ENCODE measurements around the gene CPNE2.

CPNE2 gene

DNA sequence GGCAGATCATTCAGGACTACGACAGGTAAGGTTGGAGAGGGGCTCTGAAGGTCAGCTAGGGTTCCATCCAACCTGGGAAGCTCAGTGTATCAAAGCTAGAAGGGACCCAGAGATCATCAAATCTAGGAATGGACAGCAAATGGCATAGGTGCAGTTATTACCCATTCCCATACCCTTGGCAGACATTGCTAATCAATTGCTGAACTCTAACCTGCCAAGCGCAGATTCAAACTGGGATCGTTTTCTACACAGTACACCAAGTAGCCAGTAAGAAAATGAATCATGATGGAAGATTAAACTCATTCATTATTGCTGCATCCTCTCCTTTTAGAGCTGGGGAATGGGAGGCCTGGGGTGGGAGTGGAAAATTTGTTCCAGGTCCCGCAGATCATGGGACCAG is 33.6 kb downstream of the CPNE2 start:
- FAIRE-seq: no peak

DNA sequence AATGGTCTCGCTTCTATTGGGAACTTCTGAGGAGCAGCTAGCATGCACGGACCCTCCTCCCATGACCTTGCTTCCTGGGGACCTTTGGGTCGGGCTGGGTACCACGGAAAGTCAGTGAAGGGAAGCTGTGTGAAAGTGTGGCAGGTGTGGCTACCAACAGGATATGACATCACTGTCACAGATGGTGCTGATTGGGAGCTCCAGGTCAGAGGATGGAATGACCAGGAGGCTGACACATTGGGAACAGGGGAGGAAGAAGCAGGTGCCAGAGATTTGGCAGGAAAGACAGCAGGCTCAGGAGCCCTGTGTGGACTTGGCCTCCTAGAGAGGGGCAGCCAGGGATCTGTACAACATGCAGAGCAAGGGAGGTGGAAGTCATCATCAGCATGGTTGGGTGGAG is 34.0 kb downstream of the CPNE2 start:
- FAIRE-seq: no peak

DNA sequence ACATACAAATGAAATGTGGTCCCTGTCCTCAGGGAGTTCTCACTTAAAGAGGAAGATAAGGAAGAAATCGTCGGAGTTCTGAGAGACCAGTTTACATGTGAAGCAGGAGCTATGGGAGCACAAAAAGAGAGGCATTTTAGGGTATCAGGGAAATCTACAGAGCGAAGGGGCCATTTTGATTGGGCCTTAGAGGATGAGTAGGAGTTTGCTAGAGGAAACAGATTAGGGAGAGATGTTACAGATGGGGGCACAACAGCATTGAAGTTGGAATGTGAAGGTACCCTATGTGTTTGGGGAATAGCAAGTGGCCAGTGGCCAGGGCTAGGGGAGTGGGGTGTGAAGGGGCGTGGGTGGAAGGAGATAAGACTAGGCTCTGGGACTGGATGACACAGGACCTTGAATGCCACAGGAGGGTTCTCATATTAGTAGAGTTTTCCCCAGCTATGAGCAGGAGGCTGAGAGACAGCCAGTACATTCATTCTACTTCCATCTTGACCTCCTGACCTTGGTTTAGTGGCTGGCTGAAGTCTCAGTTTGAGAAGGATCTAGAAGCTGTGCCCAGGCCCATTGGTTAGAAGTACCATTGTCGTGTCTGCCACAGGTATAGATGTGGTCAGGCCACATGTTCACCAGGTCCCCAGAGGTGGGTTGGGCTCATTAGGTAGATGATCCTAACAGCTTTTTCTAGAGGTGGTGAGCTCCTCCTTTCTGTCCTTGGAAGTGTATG is 34.8 kb downstream of the CPNE2 start:
- FAIRE-seq: no peak

DNA sequence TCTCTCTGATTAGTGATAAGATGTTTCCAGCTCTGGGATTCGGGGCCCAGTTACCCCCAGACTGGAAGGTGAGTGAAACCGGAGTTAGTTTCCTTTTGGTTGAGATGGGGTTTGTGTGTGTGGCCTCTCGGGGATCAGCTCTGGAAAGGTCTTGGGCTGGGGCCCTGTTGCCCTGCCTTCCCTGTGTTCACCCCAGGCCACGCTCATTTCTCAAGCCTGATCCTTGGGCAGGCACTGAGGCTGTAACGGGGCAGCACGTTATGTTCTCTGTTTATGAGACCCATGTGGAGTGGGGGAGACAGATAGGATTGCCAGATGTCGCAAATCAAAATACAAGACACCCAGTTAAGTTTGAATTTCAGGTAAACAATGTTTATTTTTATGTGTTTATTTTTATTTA is 35.5 kb downstream of the CPNE2 start:
- no peak for FAIRE-seq

DNA sequence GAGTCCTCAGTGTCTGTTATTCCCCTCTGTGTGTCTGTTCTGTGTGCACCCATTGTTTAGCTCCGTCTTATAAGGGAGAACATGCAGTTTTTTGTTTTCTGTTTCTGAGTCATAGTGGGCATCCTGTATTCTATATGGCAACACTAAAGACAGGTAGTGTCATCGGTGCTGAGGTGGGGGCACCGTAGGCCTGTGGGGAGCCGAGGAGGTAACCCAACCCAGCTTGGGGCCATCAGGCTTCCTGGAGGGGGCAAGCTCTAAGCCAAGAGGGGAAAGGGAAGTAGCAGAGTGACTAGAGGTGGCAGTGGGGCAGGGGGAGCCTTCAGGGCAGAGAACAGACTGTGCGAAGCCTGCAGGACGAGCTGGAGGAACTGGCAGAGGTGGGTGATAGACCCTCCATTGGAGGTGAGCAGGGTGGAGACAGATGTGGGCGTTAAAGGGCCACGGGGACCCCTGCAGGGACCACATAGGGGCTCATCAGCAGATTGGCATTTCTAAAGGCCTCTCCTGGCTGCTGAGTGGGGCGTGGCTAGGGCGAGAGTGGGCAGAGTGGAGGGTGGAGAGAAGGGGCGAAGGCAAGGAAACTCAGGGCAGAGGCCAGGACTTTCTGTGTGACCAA is 36.5 kb downstream of the CPNE2 start:
- no peak for FAIRE-seq

DNA sequence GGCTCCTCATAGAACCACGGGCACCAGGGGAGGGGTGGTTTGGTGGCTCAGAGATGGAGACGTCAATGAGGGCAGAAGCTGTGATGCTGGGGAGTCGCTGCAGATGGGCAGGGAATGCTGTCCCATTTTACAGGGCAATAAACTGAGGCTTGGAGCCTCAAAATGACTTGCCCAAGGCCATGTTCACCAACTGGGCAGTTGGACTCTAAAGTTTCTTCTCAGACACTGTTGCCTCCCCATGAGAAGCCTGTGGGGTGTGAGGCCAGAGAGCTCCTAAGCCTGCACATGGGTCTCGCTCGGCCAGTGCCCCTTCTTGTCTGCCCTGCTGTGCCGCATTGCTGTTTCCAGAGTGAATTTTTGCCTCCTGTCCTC is 38.6 kb downstream of the CPNE2 start:
- no peak for FAIRE-seq

DNA sequence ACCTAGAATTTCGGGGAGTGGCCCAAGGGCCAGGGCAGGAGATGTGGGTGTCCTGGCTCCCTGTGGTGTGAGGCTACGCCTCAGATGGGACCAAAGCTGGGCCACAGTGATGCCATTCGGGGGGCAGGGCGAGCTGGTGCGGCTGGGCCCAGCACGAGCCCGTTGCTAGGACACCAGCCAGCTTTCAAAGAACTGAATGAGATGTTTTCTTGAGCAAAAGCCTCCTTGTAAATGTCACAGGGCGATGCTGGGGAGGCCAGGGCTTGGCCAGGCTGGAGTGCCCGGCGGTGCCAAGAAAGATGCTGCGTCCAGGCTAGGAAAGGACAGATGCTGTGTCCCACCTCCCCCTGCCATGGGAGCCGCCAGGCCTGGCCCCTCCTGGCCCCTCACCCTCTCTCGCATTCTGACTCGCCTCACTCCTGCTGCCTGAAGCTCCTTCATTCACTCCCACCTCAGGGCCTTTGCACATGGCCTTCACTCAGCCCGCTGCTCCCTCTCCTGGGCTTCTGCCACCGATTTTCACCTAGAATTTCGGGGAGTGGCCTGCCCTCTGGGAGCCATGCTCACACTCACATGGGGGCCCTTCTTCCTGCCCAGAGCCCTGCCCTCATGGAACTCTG is 39.1 kb downstream of the CPNE2 start:
- no peak for FAIRE-seq

DNA sequence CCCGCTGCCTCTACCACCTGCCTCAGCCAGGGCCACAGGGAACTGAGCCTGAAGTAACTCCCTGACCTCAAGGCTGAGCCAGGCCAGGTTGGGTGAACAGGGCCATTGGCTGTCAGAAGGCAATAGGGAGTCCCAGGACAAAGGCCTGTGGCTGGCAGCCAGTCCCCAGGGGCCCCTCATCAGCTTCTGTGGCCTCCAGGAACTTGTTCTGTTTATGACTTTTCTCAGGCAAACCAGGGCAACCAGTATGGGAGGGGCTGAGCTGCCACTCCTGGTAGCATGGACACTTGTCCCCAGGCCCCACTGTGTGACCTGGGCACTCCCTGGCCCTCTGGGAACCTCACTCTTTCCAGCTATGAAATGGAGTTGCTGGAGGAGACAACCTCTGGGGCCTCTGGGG is 40.1 kb downstream of the CPNE2 start:
- FAIRE-seq: no peak

DNA sequence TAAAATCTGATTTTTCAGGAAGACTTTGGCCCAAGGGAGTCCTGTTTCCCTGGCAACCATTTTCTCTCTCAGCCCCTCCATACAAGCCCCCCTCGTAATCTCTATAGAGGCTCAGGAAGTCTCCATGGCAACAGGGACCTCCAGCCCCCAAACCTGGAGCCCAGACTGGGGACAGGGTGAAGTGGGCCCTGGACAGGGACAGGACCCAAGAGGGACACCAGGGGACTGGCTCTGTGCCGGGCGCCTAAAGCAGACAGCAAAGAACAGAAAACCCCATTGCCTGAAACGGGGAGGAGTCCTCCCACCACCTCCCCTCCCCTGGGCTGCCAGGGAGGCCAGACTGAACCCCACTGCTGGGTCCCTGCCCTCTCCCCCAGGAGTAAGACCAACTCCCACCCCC is 40.6 kb downstream of the CPNE2 start:
- no peak for FAIRE-seq

DNA sequence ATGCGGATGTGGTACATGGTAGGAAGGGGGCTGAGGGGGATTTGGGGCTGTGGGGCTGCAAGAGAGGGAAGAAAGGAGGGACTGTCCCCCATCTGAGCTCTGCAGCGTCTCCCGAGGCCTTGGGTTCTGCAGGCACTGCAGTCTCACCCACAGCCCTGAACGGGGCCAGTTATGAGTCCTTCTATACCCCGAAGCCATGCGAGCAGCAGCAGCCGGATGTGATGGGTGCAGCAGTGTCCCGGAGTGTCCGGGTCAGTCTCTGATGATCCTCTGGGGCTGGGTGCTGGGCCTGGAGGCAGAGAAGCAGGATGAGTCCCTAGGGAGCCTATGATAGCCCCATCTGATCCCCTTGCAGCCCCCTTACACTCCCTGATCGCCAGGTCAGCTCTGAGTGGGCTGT is 41.5 kb downstream of the CPNE2 start:
- no peak for FAIRE-seq

DNA sequence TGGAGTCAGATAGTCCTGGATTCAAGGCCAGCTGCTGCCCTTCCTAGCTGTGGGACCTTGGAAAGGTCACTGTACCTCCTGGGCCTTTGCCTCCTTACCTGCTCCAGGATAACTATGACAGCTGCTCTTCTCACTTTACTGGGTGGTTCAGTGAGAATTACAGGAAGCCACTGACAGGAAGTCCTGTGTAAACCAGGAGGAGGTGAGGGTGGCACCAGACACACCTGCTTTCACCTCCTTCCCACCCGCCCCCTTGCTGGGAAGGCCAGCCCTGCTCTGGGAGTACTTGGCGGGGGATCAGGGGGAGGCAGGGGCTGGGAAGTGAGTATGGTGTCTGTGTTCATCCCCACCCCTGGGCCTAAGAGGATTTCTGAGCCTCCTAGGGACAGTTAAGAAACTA is 42.6 kb downstream of the CPNE2 start:
- no peak for FAIRE-seq

DNA sequence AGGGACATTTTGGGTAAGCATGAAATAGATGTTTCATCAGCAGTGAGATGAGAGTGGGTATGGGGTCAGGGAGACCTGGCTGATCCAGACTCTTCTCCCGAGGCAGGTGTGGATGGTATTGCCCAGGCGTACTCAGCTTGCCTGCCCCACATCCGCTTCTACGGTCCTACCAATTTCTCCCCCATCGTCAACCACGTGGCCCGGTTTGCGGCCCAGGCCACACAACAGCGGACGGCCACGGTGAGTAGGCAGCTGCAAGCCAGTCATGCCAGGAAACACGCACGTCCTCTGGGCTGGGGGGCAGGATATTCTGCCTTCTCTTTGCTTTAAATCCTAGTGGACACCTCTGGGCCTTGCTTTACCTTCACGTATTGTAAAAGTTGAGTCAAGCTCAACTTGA is 44.7 kb downstream of the CPNE2 start:
- no peak for FAIRE-seq

DNA sequence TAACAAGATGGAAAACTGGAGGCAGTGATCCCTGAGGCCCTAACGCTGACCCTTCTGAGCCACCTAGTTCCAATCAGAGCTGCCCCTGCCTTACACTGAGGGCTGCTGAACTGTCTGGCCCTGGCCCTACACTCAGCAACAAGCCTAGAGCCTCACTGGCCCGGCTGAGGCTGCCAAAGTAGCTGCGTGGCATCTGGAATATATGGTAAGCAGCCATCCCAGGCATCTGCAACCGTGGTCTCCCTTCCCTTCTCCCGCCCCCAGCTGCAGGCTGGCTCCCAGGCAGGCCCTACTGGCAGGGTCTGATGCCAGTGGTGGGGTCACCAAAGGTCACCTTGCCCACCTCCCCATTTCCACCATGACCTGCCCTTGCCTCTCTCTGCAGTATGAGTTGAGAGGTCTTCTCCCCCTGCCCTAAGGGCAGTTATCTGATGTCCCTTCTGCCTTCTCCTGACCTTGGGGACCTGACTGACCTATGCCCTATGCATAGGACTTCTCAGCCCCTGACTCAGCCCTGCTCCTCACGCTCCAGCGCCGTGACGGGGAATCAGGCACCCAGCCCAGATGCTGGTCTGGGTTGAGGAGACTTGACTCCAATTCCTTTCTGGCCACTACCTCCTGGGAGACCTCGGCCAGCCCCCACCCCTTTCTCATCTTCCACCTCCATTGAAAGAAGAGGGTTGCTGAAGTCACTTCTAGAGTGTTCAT is 45.3 kb downstream of the CPNE2 start:
- FAIRE-seq: no peak

DNA sequence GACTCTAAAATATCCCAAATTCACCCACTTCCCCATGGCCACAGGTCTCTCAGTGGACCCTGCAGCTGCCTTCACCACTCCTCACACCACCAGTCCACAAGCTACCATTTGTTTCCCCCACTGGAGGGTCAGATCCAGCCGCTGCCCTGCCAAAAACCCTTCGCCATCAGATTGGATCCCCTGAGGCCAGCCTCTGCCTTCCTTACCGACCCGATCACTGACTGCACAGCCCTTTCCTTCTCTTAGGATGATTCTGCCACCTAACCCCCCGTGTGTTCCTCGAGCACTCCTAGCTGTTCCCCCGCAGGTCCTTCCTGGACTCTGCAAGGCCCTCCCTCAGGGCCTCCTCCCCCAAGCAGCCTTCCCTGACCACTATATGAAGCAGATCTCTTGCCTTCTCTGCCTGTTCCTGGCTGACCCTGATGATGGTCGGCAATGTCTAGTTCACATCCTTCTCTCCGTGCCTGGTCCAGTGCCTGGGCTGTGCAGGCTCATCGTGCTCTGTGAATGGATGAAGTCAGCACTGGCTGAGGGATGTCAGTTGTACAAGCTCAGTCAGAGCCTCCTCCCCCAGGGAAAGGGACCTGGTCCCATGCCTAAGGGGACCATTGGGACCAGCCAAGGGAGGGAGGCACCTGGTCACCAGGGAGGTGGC is 46.0 kb downstream of the CPNE2 start:
- no peak for FAIRE-seq

DNA sequence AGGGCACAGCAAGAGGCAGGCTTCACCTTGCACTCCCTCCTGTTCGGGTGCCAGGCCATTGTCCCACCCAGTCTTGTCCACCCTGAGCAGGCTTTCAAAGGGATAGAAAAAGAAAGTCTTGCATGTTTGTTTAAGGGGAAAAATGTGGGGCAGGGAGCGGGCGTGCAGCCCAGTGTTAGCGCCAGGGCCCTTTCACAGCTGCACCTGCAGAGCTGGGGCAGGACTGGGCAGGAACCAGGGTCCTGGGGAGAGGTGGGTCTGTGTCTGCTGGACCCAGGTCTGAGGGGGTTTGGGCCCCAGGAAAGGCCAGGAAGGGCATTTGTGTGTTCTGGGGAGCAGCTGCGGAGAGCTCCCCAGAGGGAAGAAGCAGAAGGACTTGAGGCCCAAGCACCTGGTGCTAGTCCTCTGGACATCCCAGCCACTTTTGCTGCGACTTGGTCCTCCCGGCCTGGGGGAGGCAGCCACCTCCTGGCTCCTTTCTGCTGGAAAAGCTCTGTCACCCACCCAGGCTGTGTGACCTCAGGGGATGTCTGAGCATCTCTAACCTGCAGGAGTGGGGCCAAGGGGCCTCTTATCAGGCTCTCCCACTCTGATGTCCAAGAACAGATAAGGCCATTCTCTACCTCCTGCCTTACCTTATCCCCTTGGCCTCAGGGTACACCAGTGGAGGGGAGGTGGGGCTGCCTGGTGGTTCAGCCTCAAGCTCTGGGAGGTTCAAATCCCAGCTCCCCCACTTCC is 48.7 kb downstream of the CPNE2 start:
- no peak for FAIRE-seq

DNA sequence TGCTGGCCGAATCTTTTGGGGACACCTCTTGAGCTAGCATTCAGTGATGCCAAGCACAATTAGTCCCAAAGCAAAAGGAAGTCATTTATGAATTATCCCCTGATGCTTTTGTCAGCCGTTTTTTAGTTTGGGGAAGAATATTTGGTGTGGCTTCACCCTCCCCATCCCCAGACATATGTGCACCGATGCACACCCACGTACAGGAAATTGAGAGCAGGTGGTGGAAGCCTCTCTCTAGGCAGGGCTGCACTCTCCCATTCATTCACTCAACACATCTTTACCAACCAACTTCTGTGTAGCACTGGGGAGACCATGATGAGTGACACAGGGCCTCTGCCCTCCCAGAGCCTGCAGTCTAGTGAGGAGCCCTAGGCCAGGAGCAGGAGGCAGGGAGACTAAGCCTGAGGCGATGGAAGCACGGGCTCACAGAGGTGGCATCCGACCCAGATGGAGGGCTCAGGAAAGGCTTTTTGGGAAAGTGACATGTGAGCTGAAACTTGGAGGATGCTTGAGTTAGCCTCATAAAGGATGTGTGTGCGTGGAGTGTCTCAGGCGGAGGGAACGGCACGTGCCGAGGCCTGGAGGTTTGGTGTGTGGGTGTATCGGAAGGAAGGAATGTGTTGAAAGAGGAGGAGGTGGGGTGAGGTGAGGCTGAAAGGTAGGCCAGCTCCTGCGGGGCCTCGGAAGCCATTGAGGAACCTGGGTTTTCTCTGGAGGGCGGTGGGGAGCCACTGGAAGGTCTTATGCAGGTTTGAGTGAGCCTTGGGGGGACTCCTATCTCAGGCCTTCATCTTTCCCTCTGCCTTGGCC is 49.6 kb downstream of the CPNE2 start:
- no peak for FAIRE-seq

DNA sequence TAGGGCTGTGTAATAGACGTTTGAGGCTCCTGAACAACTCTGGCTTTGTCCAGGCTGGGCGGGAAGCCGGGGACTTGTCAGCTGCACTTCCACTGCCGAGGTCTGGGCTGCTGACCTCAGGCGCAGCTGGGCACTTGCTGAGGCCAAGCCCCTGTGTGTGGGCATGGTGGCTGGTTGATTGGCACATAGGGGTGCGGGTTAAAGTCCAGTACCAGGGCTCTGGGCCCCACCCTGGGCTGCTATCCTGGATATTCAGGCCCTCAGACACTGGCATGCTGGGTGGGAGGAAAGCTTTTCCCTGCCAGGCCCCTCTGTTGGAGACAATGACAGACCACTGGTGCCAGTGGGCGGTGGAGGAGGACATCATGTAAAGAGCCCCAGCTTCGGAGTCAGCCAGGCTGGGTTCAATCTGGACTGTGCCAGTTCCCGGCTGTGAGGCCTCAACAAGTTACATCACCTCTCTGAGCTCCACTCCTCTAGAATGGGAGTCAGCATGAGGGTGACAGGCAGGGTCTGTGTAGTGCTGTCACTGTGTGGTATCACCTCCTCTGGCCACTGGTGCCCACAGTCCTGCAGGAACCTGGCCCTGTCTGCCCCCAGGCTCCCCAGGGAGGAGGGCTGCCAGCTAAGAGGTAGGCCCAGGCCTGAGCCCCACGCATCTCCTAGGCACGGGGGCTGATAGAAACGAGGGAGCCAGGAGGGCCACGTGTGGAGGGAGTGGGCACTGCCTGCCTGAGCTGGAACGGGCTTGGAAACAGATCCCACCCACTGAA is 51.0 kb downstream of the CPNE2 start:
- no peak for FAIRE-seq

DNA sequence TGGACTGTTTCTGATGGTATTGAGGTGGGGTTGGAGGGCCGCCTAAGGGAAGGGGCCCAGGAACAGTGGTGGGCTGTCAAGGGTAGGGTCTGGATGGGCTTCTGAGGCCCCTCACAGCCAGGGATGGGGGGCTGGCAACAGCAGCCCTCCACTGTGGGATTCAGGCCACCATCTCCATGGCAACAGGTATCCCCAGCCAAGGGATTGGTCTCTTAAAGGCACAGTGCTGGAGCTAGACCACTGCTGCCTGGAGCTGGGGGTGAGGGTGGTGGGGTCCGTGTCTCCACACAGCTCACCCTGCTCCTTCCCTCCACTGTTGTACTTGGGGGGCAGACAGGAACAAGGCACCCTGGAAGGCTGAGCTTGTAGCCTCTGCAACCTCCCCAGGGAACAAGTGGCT is 51.6 kb downstream of the CPNE2 start:
- FAIRE-seq: no peak

DNA sequence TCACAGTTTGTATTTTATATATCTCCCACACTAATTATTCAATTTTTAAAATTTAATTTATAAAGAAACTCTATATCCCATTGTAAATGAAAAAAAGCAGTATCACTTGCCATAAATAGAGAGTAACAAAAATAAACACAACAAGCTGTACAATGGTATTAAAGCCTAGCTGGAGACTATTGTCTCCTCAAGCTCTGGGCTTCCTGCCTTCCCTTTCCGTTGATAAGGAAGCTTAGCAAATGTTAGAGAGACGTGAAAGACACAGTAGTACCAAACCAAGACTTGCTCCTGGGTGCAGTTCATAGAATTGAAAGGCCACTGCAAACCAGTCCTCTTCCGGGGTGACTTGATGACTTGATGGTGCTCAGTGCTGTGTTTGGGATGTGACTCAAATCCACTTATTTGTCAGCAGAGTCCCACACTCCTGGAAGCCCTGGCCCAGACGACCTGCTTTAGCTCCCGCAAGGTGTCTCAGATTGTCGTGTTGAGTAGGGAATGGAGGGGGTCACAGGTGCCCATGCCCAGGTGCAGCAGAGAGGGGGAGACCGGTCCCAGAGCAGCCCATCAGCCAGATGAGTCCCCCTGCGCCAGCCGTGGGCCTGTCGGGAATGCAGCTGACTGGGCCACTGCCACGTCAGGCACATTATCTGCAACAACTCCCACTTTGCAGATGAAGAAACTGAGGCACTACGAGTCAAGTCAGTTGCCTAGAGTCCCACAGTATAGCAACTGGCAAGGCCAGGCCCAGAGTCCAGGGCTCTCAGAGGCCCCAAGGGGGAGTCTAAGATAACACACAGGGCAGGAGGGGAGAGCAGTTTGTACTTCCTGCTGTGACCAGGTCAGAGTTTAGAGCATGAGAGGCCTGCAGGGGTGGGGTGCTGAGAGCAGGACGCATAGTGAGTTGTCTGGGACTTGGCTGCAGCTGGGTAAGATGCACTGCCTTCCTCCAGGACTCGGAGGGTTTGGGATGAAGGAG is 53.0 kb downstream of the CPNE2 start:
- FAIRE-seq: no peak
